ENCODE data around the gene POTEG.
"Not testable (repeated sequence)": the region's sequence is repeated elsewhere in the genome, so short reads cannot be mapped to it uniquely, and the experiment has no call there.

DNA sequence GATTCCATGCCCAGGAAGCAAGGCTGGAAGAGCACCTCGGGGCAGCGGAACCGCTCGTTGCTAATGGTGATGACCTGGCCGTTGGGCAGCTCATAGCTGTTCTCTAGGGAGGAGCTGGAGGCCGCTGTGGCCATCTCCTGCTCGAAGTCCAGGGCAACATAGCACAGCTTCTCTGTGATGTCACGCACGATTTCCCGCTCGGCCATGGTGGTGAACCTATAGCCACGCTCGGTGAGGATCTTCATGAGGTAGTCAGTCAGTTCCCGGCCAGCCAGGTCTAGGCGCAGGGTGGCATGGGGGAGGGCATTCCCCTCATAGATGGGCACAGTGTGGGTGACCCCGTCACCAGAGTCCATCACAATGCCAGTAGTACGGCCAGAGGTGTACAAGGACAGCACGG is 32.0 kb downstream of the POTEG start:
- TF ChIP-seq CTCF (IDR thresholded peaks at IDR 0.05); EP300 (IDR thresholded peaks at IDR 0.05); POLR2A (IDR thresholded peaks at IDR 0.05; ENCODE audit: low read depth); POLR2AphosphoS5 (IDR thresholded peaks at IDR 0.05): not testable (repeated sequence)

Measured in esophagus muscularis mucosa (tissue), 4 donors.